Raji (cell line): ENCODE measurements around the gene VAC14.

Experiments
- POLR2A ChIP-seq: IDR thresholded peaks from 2 replicates; pipeline ENCODE4 v1.6.1; 2011; ENCODE audit warnings: low read depth, low read length, control low read depth; ENCODE audit not compliant: insufficient read depth

VAC14 gene

DNA sequence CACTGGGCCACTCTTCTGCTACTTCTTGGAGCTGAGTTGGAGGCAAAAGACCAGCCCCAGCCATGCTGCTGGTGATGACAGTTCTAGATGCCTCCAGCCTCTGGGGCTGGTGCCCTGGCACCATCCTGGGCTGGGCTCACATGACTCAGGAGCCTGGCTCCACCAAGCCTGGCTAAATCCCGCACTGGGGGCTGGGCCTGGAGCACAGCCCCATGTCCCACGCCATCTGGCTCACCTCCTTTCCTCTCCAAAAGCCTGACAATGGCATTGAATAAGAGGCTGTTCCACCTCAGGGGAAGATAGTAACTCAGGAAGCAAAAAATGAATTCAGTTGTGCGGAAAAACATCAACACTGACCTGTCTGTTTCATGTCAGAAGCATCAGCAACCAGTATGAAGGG, 70.0 kb downstream of the VAC14 start:
- TF ChIP-seq POLR2A: no peak

DNA sequence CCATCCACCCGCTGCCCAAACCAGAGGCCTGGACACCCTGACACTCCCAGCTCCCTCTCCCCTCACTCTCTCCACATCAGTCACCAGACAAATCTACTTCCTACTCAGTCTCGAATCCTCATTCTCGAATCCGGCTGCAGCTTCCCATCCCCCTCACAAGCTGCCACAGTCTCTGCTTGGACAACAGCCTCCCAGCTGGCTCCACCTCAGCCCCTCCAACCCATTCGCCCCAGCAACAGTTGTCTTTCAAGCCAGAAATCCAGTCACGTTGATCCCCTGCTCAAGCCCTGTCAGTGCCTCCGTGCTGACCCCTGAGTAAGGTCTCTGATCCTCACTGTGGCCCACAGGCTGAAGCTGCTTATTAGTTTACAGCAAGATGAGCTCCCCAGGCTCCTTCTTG, 70.9 kb downstream of the VAC14 start:
- TF ChIP-seq POLR2A: no peak

DNA sequence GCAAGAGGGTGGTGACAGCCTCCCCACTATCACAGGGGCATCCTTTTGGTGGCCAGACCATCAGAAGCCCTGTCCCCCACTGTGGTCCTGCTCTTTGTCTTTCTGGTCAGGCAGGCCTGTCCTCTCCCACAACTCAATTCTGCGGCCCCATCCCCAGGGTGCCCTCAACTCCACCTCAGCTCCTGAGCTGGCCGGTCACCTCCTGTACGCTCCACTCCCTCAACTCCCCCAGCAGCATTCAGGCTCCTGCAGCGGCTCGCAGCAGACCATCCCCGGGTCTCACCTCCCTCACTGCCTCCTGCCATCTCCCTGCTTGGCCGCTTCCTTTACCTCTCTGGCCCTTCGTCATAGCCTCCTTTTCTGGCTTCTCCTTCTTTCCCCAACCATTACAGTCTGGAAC, 71.7 kb downstream of the VAC14 start:
- no peak for TF ChIP-seq POLR2A

DNA sequence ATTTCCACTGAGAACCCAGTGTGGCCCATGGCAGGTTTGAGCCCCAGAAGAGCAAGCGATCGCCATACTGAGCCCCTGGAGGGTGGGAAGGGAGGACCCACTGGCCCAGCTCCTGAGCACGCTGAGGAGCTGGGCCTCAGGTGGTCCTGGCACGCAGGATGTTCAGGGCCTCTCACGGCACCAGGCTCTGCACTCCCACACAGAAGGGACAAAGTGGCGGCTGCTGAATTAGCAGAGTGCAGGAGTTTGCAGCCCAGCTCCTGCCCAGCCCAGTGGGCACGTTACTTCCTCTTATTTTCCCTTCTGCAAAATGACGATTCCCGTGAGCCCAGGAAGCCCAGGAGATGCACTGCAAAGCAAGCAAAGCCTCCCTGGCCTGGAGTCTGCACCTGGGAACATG, 72.8 kb downstream of the VAC14 start:
- no peak for TF ChIP-seq POLR2A

DNA sequence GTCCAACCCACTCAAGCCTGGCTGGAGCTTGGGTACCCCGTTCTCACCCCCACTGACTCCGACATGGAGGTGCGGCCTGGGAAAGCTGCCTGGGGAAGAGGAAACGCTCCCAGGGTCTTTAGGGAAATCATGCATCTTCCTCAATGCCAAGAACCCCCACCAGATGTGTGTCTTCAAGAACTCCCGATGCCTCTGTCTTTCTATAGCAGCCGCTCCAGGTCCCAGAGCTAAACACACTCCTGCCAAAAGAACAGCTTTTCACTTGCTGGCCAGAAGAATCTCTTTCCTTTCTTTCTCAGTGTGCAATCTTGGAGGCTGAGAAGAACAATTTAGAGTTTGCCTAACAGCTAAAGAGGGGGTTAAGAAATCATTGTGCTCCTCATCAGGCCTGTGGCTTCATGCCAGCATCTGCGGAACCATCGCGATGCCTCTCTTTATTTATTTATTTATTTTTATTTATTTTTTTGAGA, 74.0 kb downstream of the VAC14 start:
- no peak for TF ChIP-seq POLR2A

DNA sequence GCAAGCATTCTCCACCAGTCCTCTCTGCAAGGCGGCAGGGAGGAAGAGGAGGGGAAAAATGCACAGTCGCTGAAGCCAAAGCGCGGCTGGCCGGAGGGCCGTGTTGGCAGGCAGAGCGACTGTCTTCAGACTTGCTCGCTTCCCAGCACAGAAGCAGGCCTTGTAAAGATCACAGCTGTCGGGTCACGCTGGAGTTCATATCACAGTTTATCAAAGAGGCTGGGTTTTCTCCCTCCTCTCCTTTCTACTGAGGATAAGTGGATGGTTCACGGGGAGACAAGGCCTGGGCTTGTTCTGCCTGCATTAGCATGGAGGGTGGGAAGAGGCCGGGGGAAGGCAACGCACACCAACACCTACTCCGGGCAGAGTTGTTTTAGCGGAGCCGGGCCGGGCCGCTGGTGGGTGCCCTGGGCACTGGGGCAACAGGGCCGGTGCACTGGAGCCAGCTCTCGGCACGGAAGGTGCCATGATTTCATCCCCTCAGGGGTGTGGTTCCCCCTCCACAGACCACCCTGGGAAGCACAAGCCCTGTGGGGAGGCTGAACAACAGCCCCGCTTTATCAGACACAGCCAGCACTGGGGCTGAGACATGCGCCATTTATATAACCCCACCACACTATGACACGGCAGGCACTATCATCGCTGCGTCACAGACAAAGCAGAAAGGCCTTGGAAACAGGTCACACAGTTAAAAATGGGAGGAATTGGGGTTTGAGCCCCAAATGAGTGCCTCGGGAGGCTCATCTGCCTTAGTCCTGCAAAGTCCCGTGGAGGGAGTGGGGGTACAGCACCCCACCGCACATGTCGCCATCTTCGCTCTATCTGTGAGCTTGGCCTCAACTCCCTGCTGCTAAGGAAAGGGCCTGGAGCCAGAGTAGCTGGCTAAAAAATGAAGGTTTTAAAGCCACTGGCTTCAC, 74.8 kb downstream of the VAC14 start:
- TF ChIP-seq POLR2A: no peak

DNA sequence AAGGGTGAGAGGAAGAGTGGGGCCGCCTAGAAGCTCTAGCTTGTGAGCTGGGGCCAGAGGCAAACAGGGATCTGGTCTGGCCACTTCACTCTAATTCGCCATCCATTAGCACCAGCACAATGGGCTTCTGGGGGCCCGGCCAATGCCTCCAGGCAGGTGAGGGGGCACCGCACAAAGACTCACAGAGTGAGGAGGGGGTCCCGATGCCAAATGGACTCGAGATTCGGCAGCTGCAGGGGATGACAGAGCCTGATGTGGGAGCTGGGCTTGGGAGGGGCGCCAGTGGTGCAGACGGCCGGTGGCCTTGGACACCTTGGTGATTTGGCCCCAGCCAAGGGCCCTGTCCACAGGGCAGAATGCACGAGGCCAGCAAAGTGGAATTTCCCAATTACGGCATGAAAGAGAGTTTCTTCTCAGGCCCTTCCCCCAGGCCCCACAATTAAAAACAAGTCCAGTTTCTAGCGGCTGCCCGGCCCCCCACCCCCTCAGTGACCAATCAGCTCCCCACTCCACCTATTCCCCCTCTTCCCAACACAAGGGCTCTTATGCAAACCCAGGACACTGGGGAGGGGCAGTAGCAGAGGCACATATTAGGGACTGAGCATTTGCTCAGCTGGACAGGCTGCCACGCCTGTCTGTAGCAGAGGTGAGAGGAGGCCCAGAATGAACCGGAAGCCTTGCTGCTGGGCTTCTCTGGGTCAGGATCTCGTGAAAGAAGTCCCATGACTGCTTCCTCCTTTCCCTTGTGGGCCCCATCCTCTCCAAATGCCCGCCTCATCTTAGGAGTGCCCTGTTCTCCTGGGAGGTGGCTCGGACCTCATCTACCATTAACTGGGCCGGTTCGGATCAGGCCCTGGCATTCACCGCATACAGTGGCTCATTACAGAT, 75.7 kb downstream of the VAC14 start:
- TF ChIP-seq POLR2A: no peak

DNA sequence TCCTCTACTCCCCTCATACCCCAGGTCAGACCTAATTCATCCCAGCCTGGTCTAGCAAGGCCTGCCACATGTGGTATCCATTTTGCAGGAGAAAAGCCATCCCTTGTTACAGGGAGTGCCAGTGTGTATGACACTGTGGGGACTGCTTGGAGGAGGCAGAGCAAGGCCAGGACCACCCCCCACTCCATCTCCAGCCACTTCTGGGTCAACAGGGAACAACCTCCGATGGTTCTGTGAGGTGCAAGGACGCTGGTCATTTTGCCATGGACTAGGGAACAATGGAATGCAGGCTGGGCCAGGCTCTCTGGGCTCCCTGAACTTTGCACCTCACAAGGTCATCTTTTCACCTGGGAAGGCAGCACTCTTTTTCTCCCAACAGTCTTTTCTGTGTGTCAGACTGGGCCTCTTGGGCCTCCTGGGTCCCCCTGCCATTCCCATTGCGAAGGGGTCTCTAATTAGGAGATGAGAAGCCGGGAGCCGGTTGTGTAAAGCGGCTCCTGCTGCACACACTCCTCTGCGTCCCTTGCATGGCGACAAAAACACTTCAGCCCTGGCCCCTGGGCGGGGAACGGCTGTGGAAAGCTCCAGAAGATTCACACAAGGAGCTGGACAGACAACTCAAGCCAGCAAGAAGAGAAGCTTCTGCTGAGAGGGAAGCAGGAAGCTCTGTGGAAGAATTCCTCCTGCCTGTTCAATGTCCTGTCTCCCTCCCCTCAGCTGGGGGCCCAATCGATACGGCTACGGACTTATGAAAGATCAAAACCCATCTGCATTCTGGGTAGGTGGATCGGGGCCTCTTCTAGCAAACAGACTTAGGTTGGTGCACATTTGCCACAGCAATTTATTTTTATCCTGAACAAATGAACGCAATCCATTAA, 76.6 kb downstream of the VAC14 start:
- TF ChIP-seq POLR2A: no peak

DNA sequence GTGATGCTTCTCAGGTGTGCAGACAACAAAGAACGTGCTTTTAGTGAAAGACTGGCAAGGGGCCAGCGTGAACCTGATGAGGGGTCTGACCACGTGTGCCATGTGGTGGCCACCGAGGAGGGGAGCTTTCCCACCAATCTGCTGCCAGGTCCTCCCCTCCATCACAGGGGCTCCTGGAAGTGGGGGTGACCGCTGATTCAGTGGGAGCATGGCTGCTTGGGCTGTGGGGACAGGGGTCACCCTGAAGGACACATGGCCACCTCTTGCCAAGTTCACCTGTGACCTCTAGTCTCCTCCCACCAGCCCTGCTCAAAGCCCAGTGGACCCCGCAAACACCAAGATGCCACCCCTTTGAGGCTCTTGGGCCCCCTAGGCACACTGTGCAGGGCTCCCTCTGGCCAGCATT, 77.2 kb downstream of the VAC14 start:
- TF ChIP-seq POLR2A: no peak

DNA sequence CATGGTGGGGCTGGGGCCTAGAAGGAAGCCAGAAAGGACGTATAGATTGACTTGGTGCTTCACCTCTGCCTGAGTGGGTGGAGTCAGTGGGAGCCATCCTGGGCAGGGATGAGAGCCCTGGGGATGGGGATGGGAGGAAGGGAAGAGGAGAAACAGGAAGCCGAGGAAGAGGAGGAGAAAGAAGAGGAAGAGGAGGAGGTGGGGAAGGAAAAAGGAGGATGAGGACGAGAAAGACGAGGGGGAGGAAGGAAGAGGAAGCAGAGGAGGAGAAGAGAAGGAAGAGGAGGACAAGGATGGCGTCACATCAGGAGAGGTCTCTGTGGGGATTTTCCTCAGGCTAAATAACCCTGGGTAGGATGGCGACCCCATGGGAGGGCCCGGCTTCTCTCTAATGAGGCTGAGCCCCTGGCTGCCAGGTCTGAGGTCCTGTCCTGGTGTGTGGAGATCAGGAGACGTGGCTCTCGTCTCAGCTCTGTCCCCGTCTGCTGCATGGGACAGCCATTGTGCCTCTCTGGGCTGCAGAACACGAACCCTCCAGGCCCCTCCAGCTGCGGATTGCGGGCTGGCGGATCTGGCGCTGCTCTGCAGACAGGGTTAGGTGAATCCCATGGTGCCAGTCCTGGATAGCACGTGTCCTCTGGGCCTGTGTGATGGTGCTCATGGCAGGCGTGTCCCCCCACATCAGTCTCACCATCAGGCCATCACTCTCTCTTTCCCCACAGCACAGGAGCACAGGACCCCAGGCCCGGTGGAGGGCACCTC, 79.6 kb downstream of the VAC14 start:
- TF ChIP-seq POLR2A: no peak

DNA sequence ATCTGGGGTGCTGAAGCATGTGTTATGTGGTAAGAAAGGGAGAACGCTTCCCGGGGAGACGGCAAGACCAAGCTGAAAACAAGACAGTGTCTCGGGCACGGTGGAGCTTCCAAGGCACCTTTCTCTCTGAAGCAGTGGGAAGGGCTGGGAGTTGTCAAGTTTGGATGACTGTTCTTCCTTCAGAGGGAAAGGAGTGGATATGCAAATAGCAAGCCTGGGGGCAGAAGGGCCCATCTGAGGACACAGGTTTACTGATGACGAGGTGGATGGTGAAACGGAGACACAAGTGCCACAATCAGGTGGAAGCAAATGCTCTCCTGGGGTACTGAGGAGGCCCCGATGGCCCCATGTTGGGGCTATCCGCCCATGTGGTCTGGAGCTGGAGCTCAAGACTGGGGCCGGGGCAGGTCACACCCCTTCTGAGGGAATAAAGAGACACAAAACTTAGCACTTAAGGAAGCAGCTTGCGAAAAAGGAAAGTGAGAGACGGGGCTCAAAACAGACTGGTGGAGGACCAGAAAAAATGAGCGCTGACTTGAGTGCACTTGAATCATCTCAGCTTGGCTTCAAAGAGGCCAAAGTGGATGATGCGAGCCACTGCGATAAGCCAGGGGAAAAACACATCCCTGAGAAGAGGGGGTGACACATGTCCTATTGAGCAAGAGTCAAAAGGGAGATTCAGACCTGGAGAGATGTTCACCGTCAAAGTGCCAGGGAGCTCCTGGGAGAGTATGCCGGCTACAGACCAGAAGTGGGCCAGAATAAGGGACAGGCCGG, 80.3 kb downstream of the VAC14 start:
- TF ChIP-seq POLR2A: no peak

DNA sequence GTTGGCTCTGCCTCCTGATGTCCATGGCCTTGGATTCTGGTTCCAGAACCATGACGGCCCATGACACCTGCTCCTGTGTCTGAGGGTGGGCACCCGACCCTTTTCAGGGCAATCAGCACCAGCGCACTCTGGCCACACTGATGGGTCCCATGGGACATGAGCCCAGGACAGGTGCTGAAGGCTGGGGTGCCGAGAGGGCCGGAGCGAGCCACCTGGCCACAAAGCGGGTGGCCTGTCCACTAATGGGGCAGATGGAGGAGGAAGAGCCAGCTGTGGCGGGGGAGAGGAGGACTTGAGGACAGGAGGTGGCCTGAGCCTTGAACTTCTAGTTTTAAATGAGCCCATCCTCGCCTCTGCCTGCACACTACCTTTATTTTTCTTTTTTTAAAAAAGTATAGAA, 83.9 kb downstream of the VAC14 start:
- TF ChIP-seq POLR2A: no peak

DNA sequence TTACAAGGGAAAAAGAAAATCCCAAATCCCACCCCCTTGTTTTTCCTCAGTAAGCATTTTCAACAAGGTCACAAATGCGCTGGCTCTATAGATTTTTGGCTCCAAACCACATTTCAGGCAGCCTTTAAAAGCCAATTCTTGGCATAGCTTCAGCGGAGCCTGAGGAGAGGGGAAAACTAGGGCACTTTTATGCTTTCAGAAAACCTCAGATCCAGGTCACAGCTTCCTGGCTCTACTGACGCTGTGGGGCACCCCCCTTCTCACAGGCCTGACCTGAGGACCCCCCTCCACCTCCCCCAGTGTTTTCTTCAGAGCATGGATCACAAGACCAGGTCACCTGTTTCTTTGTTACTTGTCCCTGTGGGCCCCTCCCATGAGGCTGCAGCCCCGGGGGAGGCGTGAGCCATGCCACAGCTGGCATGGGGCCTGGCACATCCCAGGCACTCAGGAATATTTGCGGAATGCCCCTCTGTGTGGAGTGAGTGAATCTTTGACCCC, 85.0 kb downstream of the VAC14 start:
- no peak for TF ChIP-seq POLR2A
